BE2C (cell line): ENCODE measurements around the gene PPRC1.

ENCODE experiments used
- DNase-seq: peaks from one replicate; pipeline ENCODE4 v3.0.0-alpha.2; 2020
- H3K27me3 ChIP-seq: fragments of 250-450 bp; sonication (Bioruptor Pico); 2 replicates; pipeline ENCODE4 v1.5.1; 2020; ENCODE audit warnings: mild to moderate bottlenecking
- H3K36me3 ChIP-seq: fragments of 250-450 bp; sonication (Bioruptor Pico); 2 replicates; pipeline ENCODE4 v1.5.1; 2020; ENCODE audit warnings: mild to moderate bottlenecking
- H3K4me1 ChIP-seq: fragments of 250-450 bp; sonication (Bioruptor Pico); 2 replicates; pipeline ENCODE4 v1.5.1; 2020
- H3K4me3 ChIP-seq: 2 replicates; pipeline ENCODE4 v1.5.1; 2011; ENCODE audit warnings: low read depth, low read length
- H3K9me3 ChIP-seq: fragments of 250-450 bp; sonication (Bioruptor Pico); 2 replicates; pipeline ENCODE4 v1.5.1; 2020
- CTCF ChIP-seq: IDR thresholded peaks from 2 replicates; pipeline ENCODE4 v1.5.1; 2012; ENCODE audit warnings: mild to moderate bottlenecking, low read depth, low read length

The PPRC1 gene

GRCh38 chr10:102113261-102113955 lies 19.4 kb upstream of the PPRC1 start:
- no peak for TF ChIP-seq CTCF
- Histone ChIP-seq H3K4me1 (peaks cover 23% of the 10 kb centered on the region), H3K9me3 (no peaks in the 10 kb centered on the region), H3K27me3 (no peaks in the 10 kb centered on the region), H3K4me3 (peak overlapping the region; percentile 74), H3K36me3 (peaks cover 35% of the 10 kb centered on the region)
- DNase-seq, result no peak

- Histone ChIP-seq H3K27me3 (no peaks in the 10 kb centered on the region), H3K4me1 (peaks cover 23% of the 10 kb centered on the region), H3K9me3 (no peaks in the 10 kb centered on the region), H3K36me3 (peaks cover 27% of the 10 kb centered on the region), H3K4me3 (peak overlapping the region; percentile 74)
- no peak for DNase-seq
- no peak for TF ChIP-seq CTCF
Observed at GRCh38 chr10:102113956-102114857, 18.6 kb upstream of the PPRC1 start.

DNA sequence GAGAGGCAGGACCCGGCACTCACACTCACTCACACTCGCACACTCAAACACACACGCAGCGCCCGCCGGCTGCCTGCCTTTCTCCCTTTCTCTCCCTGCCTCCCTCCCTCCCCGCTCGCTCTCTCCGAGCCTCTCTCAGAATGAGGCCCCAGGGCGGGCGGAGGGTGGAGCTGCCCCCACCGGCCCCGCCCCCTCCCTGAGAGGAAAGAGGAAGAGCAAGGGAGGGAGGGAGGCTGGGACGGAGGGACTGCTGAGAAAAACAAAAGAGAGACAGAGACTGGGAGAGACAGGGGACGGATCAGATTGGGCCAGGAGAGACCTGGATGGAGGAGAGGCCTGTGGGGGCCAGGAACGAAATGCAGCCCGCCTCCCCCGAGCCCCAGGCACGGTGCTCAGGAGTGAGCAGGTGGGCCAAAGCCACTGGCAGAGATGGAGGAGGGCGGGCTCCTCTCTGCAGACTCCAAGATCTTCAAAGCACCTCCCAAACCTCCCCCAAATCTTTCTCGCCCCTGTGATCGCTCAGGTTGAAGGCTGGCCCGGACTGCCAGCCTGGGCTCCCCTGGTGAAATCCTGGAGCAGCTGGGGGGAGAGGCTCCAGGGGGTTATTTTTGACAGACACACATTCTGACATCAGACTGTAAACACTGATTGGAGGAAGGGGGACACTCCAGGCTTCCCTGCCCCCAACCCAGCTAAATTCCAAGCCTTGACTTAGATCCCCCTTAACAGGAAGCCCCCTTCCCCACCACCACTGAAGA lies 17.8 kb upstream of the PPRC1 start:
- peaks cover 23% of the 10 kb centered on the region for H3K4me1 ChIP-seq
- H3K9me3 ChIP-seq, result no peaks in the 10 kb centered on the region
- peak overlapping the region; percentile 74 for H3K4me3 ChIP-seq
- no peaks in the 10 kb centered on the region for H3K27me3 ChIP-seq
- no peak for TF ChIP-seq CTCF
- DNase-seq, result peak; percentile 91
- H3K36me3 ChIP-seq, result peaks cover 19% of the 10 kb centered on the region

- Histone ChIP-seq H3K36me3 (peaks cover 11% of the 10 kb centered on the region), H3K27me3 (no peaks in the 10 kb centered on the region), H3K9me3 (no peaks in the 10 kb centered on the region), H3K4me3 (no peak overlapping the region), H3K4me1 (peaks cover 23% of the 10 kb centered on the region)
- TF ChIP-seq CTCF, result no peak
- no peak for DNase-seq
Observed at GRCh38 chr10:102115775-102116174, 17.1 kb upstream of the PPRC1 start.

GRCh38 chr10:102116656-102117055 lies 16.2 kb upstream of the PPRC1 start:
- Histone ChIP-seq H3K36me3 (peaks cover 2% of the 10 kb centered on the region), H3K4me3 (peak overlapping the region; percentile 90), H3K27me3 (no peaks in the 10 kb centered on the region), H3K4me1 (peaks cover 28% of the 10 kb centered on the region), H3K9me3 (no peaks in the 10 kb centered on the region)
- DNase-seq, result no peak
- TF ChIP-seq CTCF, result no peak
